NCI-H510A treated with DMSO at 0.1 percent for 48 hours (cell line): Measurements from ENCODE around the gene TIMM44.

Source experiments
- DNase-seq: peaks from one replicate; lab custom pipeline; 2025; lab: John Stamatoyannopoulos, UW

The TIMM44 gene

GRCh38 chr19:7943444-7944176 lies at the start of gene TIMM44:
TSS of gene TIMM44 (minus strand) at chr19:7943666. CDS start at chr19:7943651, 15 bp downstream.
- DNase-seq, result peak; percentile 97

GRCh38 chr19:7992575-7992974 lies 49.1 kb upstream of the TIMM44 start:
- no peak for DNase-seq

- DNase-seq, result no peak
Measured at GRCh38 chr19:7989071-7989575, 45.7 kb upstream of the TIMM44 start.

- no peak for DNase-seq
Measured at GRCh38 chr19:7988307-7988706, 44.8 kb upstream of the TIMM44 start.

GRCh38 chr19:7987114-7987768 lies 43.8 kb upstream of the TIMM44 start:
- no peak for DNase-seq

GRCh38 chr19:7986321-7987113 lies 43.1 kb upstream of the TIMM44 start:
- no peak for DNase-seq

- DNase-seq, result no peak
Measured at GRCh38 chr19:7985481-7985911, 42.0 kb upstream of the TIMM44 start.

- no peak for DNase-seq
Measured at GRCh38 chr19:7983995-7984837, 40.8 kb upstream of the TIMM44 start.

- no peak for DNase-seq
Measured at GRCh38 chr19:7983286-7983950, 40.0 kb upstream of the TIMM44 start.

GRCh38 chr19:7982651-7983099 lies 39.2 kb upstream of the TIMM44 start:
- DNase-seq, result no peak

- no peak for DNase-seq
Measured at GRCh38 chr19:7982103-7982502, 38.6 kb upstream of the TIMM44 start.

- no peak for DNase-seq
Measured at GRCh38 chr19:7981661-7982060, 38.2 kb upstream of the TIMM44 start.

GRCh38 chr19:7981199-7981598 lies 37.7 kb upstream of the TIMM44 start:
- no peak for DNase-seq

GRCh38 chr19:7980635-7981121 lies 37.2 kb upstream of the TIMM44 start:
- no peak for DNase-seq

GRCh38 chr19:7980168-7980567 lies 36.7 kb upstream of the TIMM44 start:
- no peak for DNase-seq

GRCh38 chr19:7979559-7979958 lies 36.1 kb upstream of the TIMM44 start:
- no peak for DNase-seq

GRCh38 chr19:7979011-7979410 lies 35.5 kb upstream of the TIMM44 start:
- no peak for DNase-seq

GRCh38 chr19:7978179-7978825 lies 34.8 kb upstream of the TIMM44 start:
- DNase-seq, result no peak

GRCh38 chr19:7977723-7978040 lies 34.2 kb upstream of the TIMM44 start:
- DNase-seq, result no peak

GRCh38 chr19:7977021-7977722 lies 33.7 kb upstream of the TIMM44 start:
- no peak for DNase-seq
